ENCODE measurements around the gene C11orf86.

C11orf86 gene

GRCh38 chr11:66951927-66952337 lies 23.2 kb upstream of the C11orf86 start:
- Histone ChIP-seq H3K27me3 (ENCODE audit: control insufficient read depth, low read length) (no peaks in the 10 kb centered on the region), H3K9me3 (ENCODE audit: control insufficient read depth, insufficient read depth, low read length) (no peaks in the 10 kb centered on the region), H4K20me1 (ENCODE audit: control insufficient read depth, insufficient read depth, low read depth, low read length) (no peaks in the 10 kb centered on the region), H3K27ac (ENCODE audit: low read depth, low read length) (no peak overlapping the region), H3K4me1 (ENCODE audit: control insufficient read depth, low read length) (no peaks in the 10 kb centered on the region), H3K79me2 (ENCODE audit: control insufficient read depth, low read length) (no peaks in the 10 kb centered on the region), H3F3A (ENCODE audit: control insufficient read depth, insufficient read depth) (no peaks in the 10 kb centered on the region), H3K9me2 (replicated peaks; ENCODE audit: control insufficient read depth, low read length) (no peaks in the 10 kb centered on the region), H3K4me3 (ENCODE audit: low read length) (no peak overlapping the region), H3K4me2 (ENCODE audit: low read length) (no peak overlapping the region), H3K36me3 (ENCODE audit: control insufficient read depth, low read length) (no peaks in the 10 kb centered on the region)
- TF ChIP-seq, protein P1, sequence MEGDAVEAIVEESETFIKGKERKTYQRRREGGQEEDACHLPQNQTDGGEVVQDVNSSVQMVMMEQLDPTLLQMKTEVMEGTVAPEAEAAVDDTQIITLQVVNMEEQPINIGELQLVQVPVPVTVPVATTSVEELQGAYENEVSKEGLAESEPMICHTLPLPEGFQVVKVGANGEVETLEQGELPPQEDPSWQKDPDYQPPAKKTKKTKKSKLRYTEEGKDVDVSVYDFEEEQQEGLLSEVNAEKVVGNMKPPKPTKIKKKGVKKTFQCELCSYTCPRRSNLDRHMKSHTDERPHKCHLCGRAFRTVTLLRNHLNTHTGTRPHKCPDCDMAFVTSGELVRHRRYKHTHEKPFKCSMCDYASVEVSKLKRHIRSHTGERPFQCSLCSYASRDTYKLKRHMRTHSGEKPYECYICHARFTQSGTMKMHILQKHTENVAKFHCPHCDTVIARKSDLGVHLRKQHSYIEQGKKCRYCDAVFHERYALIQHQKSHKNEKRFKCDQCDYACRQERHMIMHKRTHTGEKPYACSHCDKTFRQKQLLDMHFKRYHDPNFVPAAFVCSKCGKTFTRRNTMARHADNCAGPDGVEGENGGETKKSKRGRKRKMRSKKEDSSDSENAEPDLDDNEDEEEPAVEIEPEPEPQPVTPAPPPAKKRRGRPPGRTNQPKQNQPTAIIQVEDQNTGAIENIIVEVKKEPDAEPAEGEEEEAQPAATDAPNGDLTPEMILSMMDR (IDR thresholded peaks at IDR 0.05; ENCODE audit: low read depth, low read length, poor library complexity, severe bottlenecking) = no peak
- TF ChIP-seq EZH2phosphoT487 (IDR thresholded peaks at IDR 0.05; ENCODE audit: borderline replicate concordance, low read length) = no peak

- H3K79me2 ChIP-seq (ENCODE audit: control insufficient read depth, low read length) = no peaks in the 10 kb centered on the region
- H4K20me1 ChIP-seq (ENCODE audit: control insufficient read depth, insufficient read depth, low read depth, low read length) = no peaks in the 10 kb centered on the region
- no peak overlapping the region for H3K4me2 ChIP-seq (ENCODE audit: low read length)
- TF ChIP-seq EZH2phosphoT487 (IDR thresholded peaks at IDR 0.05; ENCODE audit: borderline replicate concordance, low read length) = no peak
- TF ChIP-seq, protein P1 (IDR thresholded peaks at IDR 0.05; ENCODE audit: low read depth, low read length, poor library complexity, severe bottlenecking) = no peak
- no peak overlapping the region for H3K27ac ChIP-seq (ENCODE audit: low read depth, low read length)
- no peak overlapping the region for H3K4me3 ChIP-seq (ENCODE audit: low read length)
- H3K36me3 ChIP-seq (ENCODE audit: control insufficient read depth, low read length) = no peaks in the 10 kb centered on the region
- no peaks in the 10 kb centered on the region for H3K4me1 ChIP-seq (ENCODE audit: control insufficient read depth, low read length)
- no peaks in the 10 kb centered on the region for H3K27me3 ChIP-seq (ENCODE audit: control insufficient read depth, low read length)
- no peaks in the 10 kb centered on the region for H3K9me3 ChIP-seq (ENCODE audit: control insufficient read depth, insufficient read depth, low read length)
- no peaks in the 10 kb centered on the region for H3F3A ChIP-seq (ENCODE audit: control insufficient read depth, insufficient read depth)
- no peaks in the 10 kb centered on the region for H3K9me2 ChIP-seq (replicated peaks; ENCODE audit: control insufficient read depth, low read length)
Measured at GRCh38 chr11:66953081-66953833, 21.8 kb upstream of the C11orf86 start.

DNA sequence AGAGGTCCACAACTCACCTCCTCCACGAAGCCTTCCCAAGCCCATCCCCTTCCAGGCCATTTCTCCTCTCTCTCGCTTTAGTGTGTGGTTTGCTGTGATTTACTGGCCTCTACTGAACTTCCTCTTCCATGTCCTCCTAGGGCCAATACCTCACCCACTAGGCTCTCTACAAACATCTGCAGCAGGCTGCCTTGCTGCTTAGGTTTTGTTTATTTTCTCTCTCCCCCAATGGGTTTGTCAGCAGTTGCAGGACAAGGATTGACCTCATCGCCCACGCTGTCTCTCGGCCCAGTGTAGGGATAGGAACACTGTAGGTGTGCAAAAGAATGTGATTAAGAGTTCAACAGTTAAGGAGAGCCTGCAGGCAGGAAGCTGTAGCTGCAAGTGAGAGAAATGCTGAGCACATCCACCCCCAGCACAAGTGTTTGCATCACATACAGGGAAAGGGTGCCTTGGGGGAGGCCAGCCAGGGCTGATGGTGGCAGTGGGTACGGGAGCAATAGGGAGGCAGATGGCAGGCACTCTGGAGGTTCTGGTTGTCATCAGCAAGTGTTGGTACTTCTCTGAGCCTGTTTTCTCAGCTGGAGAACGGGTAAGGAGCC lies 18.3 kb upstream of the C11orf86 start:
- Histone ChIP-seq H3K9me3 (ENCODE audit: control insufficient read depth, insufficient read depth, low read length) (no peaks in the 10 kb centered on the region), H3K27me3 (ENCODE audit: control insufficient read depth, low read length) (no peaks in the 10 kb centered on the region), H3K27ac (ENCODE audit: low read depth, low read length) (no peak overlapping the region), H4K20me1 (ENCODE audit: control insufficient read depth, insufficient read depth, low read depth, low read length) (no peaks in the 10 kb centered on the region), H3K4me2 (ENCODE audit: low read length) (no peak overlapping the region), H3K79me2 (ENCODE audit: control insufficient read depth, low read length) (no peaks in the 10 kb centered on the region), H3K36me3 (ENCODE audit: control insufficient read depth, low read length) (no peaks in the 10 kb centered on the region), H3K4me1 (ENCODE audit: control insufficient read depth, low read length) (no peaks in the 10 kb centered on the region), H3K9me2 (replicated peaks; ENCODE audit: control insufficient read depth, low read length) (no peaks in the 10 kb centered on the region), H3F3A (ENCODE audit: control insufficient read depth, insufficient read depth) (no peaks in the 10 kb centered on the region), H3K4me3 (ENCODE audit: low read length) (no peak overlapping the region)
- TF ChIP-seq, protein P1 (IDR thresholded peaks at IDR 0.05; ENCODE audit: low read depth, low read length, poor library complexity, severe bottlenecking) = no peak
- no peak for TF ChIP-seq EZH2phosphoT487 (IDR thresholded peaks at IDR 0.05; ENCODE audit: borderline replicate concordance, low read length)
